T1000 (cell line): ENCODE results near the gene EDN1.
"Not testable (repeated sequence)": the region's sequence is repeated elsewhere in the genome, so short reads cannot be mapped to it uniquely, and the experiment has no call there.

Experiments
- DNase-seq: peaks from one replicate; lab custom pipeline; 2025; ENCODE audit warnings: mixed read lengths; lab: John Stamatoyannopoulos, UW

EDN1 gene

GRCh38 chr6:12327391-12327790 lies 37.2 kb downstream of the EDN1 start:
- no peak for DNase-seq

DNA sequence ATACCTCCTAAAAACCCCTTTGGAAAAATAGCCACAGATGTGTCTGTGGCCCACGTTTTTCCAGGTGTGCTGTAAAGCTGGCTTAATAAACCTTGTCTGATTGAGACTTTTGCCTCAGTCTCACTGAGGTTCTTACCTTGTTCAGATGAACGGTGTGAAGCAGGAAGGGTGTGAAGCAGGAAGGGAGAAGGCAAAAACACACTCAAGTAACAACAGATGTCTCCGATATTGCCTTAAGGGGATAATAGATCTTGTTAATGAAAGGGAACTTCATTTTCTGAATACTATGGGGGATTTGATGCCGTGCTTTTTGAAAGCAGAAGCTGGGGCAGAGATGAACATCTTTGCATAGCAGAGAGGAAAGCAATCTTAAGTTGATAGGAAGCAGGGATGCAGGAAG lies 37.8 kb downstream of the EDN1 start:
- DNase-seq = no peak

DNA sequence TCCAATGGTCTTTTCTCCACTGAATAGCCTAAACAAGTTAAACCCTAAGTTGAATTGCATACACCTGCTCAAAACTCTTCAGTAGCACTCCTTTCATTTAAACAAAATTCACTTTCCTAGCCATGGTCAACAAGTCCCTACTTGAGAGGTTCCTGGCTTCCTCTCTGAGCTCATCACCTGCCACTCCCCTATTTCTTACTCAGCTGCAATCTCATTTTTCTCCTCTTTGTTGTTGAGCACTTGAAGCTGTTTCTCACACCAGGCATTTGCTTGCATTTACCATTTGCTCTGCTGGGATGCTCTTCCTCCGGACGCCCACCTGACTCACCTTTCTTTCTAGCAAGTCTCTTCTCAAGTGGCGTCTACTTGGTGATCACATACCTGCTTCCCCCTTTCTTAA lies 38.5 kb downstream of the EDN1 start:
- DNase-seq = no peak

DNA sequence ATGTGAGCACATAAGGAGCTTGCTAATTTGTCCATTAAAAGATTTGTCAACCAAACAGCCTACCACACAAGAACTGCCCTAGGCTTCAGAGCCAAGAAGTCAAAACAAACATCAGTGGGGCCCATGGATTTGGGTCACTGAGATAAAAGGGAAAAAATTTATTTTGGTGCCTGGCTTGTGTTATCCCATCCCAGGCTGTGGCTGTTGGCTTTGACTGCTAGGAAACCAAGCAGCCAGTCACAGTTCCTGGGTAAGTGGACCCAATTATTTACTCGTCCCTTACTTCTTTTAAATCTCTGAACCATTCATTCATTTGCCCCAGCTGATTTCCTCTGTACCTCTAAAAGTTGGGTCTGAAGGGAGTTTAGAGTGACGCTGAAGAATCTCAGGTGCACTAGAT lies 41.3 kb downstream of the EDN1 start:
- DNase-seq = no peak

DNA sequence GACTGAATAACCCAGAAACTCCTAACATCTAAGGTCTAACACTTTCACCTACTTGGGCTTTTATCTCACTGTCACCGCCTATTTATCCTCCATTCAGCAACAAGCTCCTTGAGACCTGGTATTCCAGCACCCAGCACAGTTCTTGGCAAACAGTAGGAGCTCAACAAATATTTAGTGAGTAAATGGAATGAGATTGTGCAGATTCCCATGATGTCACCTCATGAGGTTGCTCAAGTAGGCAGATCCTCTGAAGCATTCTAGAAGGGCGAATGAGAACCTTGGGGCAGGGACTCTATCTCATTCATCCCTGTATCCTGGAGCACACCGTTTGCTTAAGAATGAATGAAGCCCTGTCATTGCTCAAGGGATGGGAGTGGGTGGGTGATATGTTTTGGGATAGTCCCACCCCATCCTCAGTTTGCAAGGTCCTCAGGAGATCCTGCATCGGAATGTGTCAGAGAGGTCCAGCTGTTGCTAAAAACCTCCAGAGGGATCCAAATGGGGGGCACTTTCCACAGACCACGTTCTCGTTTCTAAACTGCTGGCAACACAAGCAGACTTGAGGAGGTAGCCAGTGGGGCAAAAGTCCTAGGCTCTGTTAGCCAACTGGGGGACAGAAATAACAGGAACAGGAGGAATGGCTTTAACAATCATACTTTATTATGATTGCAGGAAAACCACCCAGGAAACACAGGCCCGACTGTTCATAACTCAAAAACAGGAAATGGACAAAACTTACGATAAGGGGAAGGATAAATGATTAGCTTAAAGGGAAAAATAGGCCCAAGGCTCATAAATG lies 42.0 kb downstream of the EDN1 start:
- DNase-seq = no peak

DNA sequence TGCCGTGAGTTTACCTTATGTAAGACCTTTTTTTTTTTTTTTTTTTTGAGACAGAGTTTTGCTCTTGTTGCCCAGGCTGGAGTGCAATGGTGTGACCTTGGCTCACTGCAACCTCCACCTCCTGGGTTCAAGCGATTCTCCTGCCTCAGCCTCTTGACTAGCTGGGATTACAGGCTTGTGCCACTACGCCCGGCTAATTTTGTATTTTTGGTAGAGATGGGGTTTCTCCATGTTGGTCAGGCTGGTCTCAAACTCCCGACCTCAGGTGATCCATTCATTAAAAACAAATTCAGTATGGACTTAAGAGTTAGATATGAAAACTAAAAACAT lies 42.6 kb downstream of the EDN1 start:
- not testable (repeated sequence) for DNase-seq

GRCh38 chr6:12333128-12333527 lies 43.0 kb downstream of the EDN1 start:
- DNase-seq = no peak

DNA sequence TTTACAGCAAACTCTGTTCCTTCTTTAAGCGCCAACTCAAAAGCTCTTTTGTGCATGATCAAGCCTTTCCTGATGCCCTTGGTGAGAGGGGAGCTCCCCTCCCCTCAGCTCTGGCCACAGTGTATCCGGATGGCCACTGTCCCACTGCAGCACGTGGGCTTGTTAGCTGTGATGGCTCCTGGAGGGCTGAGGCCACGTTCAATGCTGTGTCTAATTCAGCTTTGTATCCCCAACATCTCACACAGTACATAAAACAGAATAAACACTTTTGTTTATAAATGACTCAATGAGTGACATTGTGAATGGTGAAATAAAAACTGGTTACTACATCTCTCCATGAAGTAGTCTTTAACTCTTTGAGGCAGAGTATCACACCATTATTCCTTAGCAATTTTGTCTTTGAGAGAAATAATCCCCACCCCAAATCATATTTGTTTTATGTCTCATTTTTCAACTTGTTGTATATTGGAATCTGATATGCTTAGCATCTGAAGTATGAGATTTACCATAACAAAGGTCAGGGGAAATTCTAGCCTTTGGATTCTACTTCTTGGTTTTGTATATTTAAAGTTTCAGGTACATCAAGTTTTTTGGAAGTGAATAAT lies 44.5 kb downstream of the EDN1 start:
- DNase-seq = no peak

- no peak for DNase-seq
Observed at GRCh38 chr6:12335131-12335527, 45.0 kb downstream of the EDN1 start.

DNA sequence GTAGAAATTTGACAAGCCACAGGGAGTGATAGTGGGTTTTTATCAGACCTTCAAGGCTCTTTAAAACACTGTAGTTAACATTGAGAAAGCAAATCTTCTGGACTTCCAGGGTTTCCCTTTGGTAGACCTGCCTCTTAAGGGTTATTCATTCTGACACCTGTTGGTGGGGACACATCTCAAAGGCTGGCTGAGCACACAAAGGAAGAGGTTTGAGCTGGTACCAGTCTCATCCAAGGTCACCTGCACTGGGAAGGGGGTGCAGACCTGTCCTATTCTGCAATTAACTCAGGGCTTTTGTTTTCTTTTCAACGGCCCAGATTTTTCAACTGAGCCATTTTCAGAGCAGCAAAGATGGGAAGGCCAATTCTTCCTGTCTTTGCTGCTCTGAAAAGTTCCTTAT lies 45.6 kb downstream of the EDN1 start:
- no peak for DNase-seq

DNA sequence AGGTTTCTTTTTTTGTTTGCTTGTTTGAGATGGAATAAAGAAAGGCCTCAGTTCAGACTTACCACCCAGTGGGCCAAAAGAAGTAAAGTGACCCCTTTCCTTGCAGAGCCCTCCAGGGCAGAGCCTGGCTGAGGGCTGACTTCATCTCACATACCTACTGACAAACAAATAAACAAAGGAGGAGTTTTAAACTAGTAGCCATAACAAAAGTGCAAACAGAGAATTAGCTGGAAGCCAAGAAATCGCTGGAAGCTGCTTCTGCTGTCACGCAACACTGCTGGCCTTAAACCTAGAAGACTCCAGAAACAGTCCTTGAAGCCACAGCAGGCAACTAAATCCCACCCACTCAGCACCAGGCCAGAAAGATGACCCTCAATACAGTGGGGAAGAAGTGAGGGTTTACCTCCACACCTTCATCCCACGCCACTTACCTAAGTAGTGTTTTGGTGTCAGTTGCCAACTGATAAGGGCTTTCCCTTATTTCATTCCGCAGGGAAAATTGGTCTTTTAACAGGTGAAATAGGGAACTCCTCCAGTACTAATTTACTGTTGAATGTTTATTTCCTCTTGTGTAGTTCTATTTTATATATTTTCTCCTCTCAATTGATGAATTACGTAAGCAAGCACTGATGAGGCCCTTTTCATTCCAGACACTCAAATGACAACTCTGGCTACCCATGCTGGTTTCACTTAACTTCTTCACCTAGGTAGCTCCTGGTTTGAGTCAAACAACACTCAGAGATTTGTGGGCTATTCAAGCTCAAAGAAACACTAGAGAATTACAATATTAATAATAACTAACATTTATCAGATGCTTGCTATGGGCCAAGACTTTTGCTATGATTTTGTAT lies 46.2 kb downstream of the EDN1 start:
- peak; percentile 18 for DNase-seq

DNA sequence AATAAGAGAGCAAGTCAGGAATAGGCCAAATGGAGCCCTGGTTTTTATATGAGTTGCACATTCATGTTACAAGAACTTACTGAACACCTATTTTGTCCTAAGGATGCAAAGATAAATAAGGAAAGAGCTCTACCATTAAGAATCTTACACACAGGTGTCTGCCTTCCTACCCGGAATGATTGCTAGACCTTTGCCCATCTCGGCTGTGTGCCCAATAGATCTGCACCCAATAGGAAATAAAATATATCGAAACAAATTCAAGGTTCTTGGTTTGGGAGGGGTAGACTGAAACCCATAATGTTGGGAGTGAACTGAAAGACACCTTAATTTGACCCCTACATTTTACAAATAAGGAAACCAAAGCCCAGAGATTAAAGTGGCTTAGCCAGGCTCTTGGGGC lies 48.9 kb downstream of the EDN1 start:
- no peak for DNase-seq

GRCh38 chr6:12339808-12340487 lies 49.8 kb downstream of the EDN1 start:
- no peak for DNase-seq

GRCh38 chr6:12340488-12340818 lies 50.3 kb downstream of the EDN1 start:
- no peak for DNase-seq

- DNase-seq = no peak
Observed at GRCh38 chr6:12342664-12343063, 52.5 kb downstream of the EDN1 start.

GRCh38 chr6:12343122-12343439 lies 52.9 kb downstream of the EDN1 start:
- no peak for DNase-seq

DNA sequence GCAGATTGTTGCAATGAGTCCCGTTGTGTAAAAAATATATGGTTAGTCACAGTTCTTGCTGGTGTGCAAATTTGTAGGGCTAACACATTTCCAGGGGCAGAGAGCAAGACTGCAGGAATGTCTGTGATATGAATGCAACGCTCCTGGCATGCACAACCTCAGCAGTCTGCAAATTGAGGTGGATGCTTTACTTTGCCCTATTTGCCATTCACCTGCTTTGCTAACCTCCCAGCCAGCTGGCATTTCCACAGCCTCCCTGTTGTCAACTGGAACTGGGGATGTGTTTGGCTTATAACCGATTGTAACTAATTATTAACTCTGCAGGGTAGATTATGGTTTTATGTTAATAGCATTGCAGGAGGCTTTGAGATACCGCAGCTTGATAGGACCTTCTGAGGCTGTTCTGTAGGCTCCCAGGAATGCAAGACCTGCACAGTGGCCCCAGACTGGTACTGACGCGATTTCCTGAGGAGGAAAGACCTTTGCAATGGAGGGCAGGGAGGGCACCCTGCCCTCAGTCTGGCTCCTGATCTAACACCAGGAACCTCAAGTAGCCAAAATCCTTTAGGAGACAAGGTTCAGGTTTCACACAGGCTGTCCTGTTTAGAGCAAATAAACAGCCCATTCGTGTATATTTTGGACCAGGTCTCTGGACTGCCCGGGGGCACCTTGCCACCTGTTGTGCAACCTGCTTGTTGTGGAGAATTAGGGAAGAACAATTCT lies 53.4 kb downstream of the EDN1 start:
- DNase-seq = no peak

GRCh38 chr6:12344296-12344695 lies 54.1 kb downstream of the EDN1 start:
- no peak for DNase-seq

DNA sequence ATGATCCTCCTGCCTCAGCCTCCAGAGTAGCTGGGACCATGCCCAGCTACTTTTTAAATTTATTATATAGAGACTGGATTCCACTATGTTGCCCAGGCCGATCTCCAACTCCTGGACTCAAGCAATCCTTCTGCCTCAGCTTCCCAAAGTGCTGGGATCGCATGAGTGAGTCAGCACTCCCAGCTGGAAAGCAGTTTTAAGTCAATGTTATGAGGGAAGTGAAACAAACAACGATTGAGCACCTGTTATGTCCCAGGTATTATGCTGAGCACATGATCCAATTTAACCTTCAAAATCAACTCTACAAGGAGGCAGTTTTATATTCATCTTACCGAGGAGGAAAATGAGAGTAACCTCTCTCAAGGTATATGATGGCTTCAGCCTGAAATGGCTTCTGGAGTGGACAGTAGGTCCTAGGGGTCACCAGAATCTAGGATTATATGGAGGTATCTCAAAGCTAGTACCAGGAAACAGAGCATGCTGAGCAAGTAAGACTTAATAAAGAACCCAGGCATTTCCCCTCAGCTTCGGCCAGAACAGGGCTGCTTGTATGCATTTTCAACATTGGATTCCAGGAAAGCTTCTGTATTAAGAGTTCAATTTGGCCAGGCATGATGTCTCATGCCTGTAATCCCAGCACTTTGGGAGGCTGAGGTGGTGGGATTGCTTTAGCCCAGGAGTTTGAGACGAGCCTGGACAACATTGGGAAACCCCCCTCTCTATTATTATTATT lies 55.0 kb downstream of the EDN1 start:
- DNase-seq = no peak

DNA sequence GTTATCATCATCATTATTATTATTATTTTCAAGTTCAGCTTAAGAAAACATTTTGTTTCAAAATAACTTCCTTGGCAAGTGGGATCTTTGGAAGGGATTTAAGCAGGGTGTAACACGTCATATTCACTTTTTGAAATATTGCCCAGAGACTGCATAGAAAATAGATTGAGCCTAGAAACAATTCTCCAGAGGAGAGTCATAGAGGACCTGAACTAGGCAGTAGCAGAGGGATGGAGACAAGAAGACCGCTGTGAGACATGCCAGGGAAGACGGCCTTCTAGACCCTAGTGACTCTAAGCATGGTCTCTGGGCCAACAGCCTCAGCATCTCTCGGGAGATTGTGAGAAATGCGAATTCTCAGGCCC lies 55.5 kb downstream of the EDN1 start:
- DNase-seq = no peak
